Fibroblast of lung (primary cell): ENCODE results near the gene HOXB6. TPM values are rescaled to one million over a fixed set of nuclear protein-coding genes. Genes with fewer than 3 reads are reported as not detected.

Source experiments
- DNase-seq, 2 donors: peaks; one replicate each; pipeline versions ENCODE4 v3.0.0 to v3.0.0-alpha.2; 2010; ENCODE audit warnings: low read depth in 2 of 2
- H2AFZ ChIP-seq: 2 replicates; pipeline ENCODE4 v1.5.1; 2012; ENCODE audit warnings: low read length, control low read depth, inconsistent platforms
- H3K27ac ChIP-seq: 2 replicates; pipeline ENCODE4 v1.5.1; 2011; ENCODE audit warnings: low read length, control low read depth; ENCODE audit not compliant: insufficient read depth
- H3K27me3 ChIP-seq: 2 replicates; pipeline ENCODE4 v1.5.1; 2011; ENCODE audit warnings: mild to moderate bottlenecking, low read length; ENCODE audit not compliant: control insufficient read depth, insufficient read depth
- H3K36me3 ChIP-seq: 2 replicates; pipeline ENCODE4 v1.5.1; 2011; ENCODE audit warnings: low read length; ENCODE audit not compliant: control insufficient read depth, insufficient read depth
- H3K4me1 ChIP-seq: 2 replicates; pipeline ENCODE4 v1.5.1; 2011; ENCODE audit warnings: low read length; ENCODE audit not compliant: control insufficient read depth, insufficient read depth; ENCODE audit errors: extremely low read depth
- H3K4me2 ChIP-seq: 2 replicates; pipeline ENCODE4 v1.5.1; 2011; ENCODE audit warnings: low read length, control low read depth; ENCODE audit not compliant: insufficient read depth; ENCODE audit errors: extremely low read depth
- H3K4me3 ChIP-seq, 4 experiments: fragments of 200-600 bp in 1 of 4; sonication (generic) in 1 of 4; replicated peaks in 1 of 4; 2 replicates each; pipeline ENCODE4 v1.5.1; 2011 to 2016; ENCODE audit warnings: low read length in 4 of 4, low read depth in 3 of 4, mild to moderate bottlenecking in 3 of 4, control low read depth in 2 of 4, inconsistent platforms in 1 of 4, mixed read lengths in 1 of 4; ENCODE audit not compliant: insufficient read depth in 1 of 4; ENCODE audit errors: control extremely low read depth in 1 of 4
- H3K79me2 ChIP-seq: 2 replicates; pipeline ENCODE4 v1.5.1; 2012; ENCODE audit warnings: mild to moderate bottlenecking, low read length, inconsistent platforms; ENCODE audit not compliant: control insufficient read depth, insufficient read depth
- H3K9ac ChIP-seq: 2 replicates; pipeline ENCODE4 v1.5.1; 2011; ENCODE audit warnings: mild to moderate bottlenecking, low read length, control low read depth; ENCODE audit not compliant: insufficient read depth
- H3K9me3 ChIP-seq: 2 replicates; pipeline ENCODE4 v1.5.1; 2012; ENCODE audit warnings: low read depth, low read length; ENCODE audit not compliant: control insufficient read depth, insufficient read depth
- H4K20me1 ChIP-seq: 2 replicates; pipeline ENCODE4 v1.5.1; 2011; ENCODE audit warnings: low read length; ENCODE audit not compliant: control insufficient read depth, insufficient read depth; ENCODE audit errors: extremely low read depth
- CTCF ChIP-seq, 2 donors: IDR thresholded peaks in 1 of 2; conservative IDR thresholded peaks in 1 of 2; 1 replicate in 1 of 2; 2 replicates in 1 of 2; pipeline ENCODE4 v1.5.1; 2011 to 2012; ENCODE audit warnings: low read length in 2 of 2, control low read depth in 1 of 2, inconsistent platforms in 1 of 2, low read depth in 1 of 2, mild to moderate bottlenecking in 1 of 2
- EZH2 ChIP-seq: IDR thresholded peaks from 2 replicates; pipeline ENCODE4 v1.5.1; 2012; ENCODE audit warnings: low read length, control low read depth, mild to moderate bottlenecking; ENCODE audit errors: missing control alignments
- polyA plus RNA-seq, 2 donors: library from polyadenylated mRNA; depleted of rRNA in 1 of 2; stranded (reverse) in 1 of 2; unstranded in 1 of 2; fragments of >200 nt; gene quantifications; 2 replicates each; pipeline ENCODE4 v1.2.1, GENCODE V29; 2011 to 2012; ENCODE audit warnings: missing spikeins in 1 of 2
- total RNA-seq: library from RNA; depleted of rRNA; stranded (reverse); fragments of >200 nt; gene quantifications from 2 replicates; pipeline ENCODE4 v1.2.1, GENCODE V29; 2014

HOXB6 gene
- total and polyA plus RNA-seq, 2 donors (not counting 1 experiment from before 2014, with no cell fraction given) = 16.2 to 28.9 TPM

- peaks cover 97% of the 10 kb centered on the region for H3K79me2 ChIP-seq
- H3K4me3 ChIP-seq = peak overlapping the region; percentile 83 to 98 (median 92)
- peaks cover 4% of the 10 kb centered on the region for H3K36me3 ChIP-seq
- no peaks in the 10 kb centered on the region for H3K9me3 ChIP-seq
- peak overlapping the region; percentile 98 for H3K4me2 ChIP-seq
- peak overlapping the region; percentile 98 for H3K27ac ChIP-seq
- TF ChIP-seq EZH2 (no peak), CTCF (conservative IDR thresholded peaks at IDR 0.05 in 1 of 2, IDR thresholded peaks at IDR 0.05 in 1 of 2; ENCODE audit: low read depth in 1 of 2, low read length in 2 of 2) (no peak)
- peak overlapping the region; percentile 94 for H3K9ac ChIP-seq
- no peaks in the 10 kb centered on the region for H4K20me1 ChIP-seq
- no peaks in the 10 kb centered on the region for H3K27me3 ChIP-seq
- H3K4me1 ChIP-seq = peaks cover 2% of the 10 kb centered on the region
- DNase-seq = peak; percentile 28 to 64
- H2AFZ ChIP-seq = no peak overlapping the region
These were observed 12.7 kb downstream of the HOXB6 start for GRCh38 chr17:48592057-48592514.

GRCh38 chr17:48591255-48592056 lies 13.3 kb downstream of the HOXB6 start:
- peaks cover 2% of the 10 kb centered on the region for H3K4me1 ChIP-seq
- peaks cover 4% of the 10 kb centered on the region for H3K36me3 ChIP-seq
- H2AFZ ChIP-seq = no peak overlapping the region
- no peak for TF ChIP-seq EZH2
- no peak for TF ChIP-seq CTCF (conservative IDR thresholded peaks at IDR 0.05 in 1 of 2, IDR thresholded peaks at IDR 0.05 in 1 of 2; ENCODE audit: low read depth in 1 of 2, low read length in 2 of 2)
- H4K20me1 ChIP-seq = no peaks in the 10 kb centered on the region
- no peaks in the 10 kb centered on the region for H3K27me3 ChIP-seq
- H3K79me2 ChIP-seq = peaks cover 97% of the 10 kb centered on the region
- H3K27ac ChIP-seq = peak overlapping the region; percentile 98
- DNase-seq = peak in 1 of 2 donors; percentile 38
- H3K4me2 ChIP-seq = peak overlapping the region; percentile 98
- H3K9me3 ChIP-seq = no peaks in the 10 kb centered on the region
- H3K9ac ChIP-seq = peak overlapping the region; percentile 94
- H3K4me3 ChIP-seq = peak overlapping the region; percentile 83 to 98 (median 92)

- no peak for TF ChIP-seq EZH2
- TF ChIP-seq CTCF (conservative IDR thresholded peaks at IDR 0.05 in 1 of 2, IDR thresholded peaks at IDR 0.05 in 1 of 2; ENCODE audit: low read depth in 1 of 2, low read length in 2 of 2) = no peak
- H3K4me2 ChIP-seq = peak overlapping the region; percentile 98
- peak overlapping the region; percentile 94 for H3K9ac ChIP-seq
- H3K36me3 ChIP-seq = peaks cover 5% of the 10 kb centered on the region
- H3K4me3 ChIP-seq = peak overlapping the region; percentile 83 to 98 (median 92)
- H3K79me2 ChIP-seq = peaks cover 97% of the 10 kb centered on the region
- peaks cover 2% of the 10 kb centered on the region for H3K4me1 ChIP-seq
- H4K20me1 ChIP-seq = no peaks in the 10 kb centered on the region
- H3K27me3 ChIP-seq = no peaks in the 10 kb centered on the region
- H2AFZ ChIP-seq = no peak overlapping the region
- peak overlapping the region; percentile 98 for H3K27ac ChIP-seq
- no peaks in the 10 kb centered on the region for H3K9me3 ChIP-seq
- peak in 1 of 2 donors; percentile 40 for DNase-seq
These were observed 14.1 kb downstream of the HOXB6 start for GRCh38 chr17:48590607-48591161.
